ENCODE results near the gene LRFN2.

LRFN2 gene

GRCh38 chr6:40469323-40469722 lies 117.8 kb downstream of the LRFN2 start:
- no peak for DNase-seq

- no peak for DNase-seq
Measured at GRCh38 chr6:40466986-40467539, 120.1 kb downstream of the LRFN2 start.

GRCh38 chr6:40461643-40462042 lies 125.5 kb downstream of the LRFN2 start:
- no peak for DNase-seq

GRCh38 chr6:40460380-40460779 lies 126.8 kb downstream of the LRFN2 start:
- DNase-seq: no peak

GRCh38 chr6:40457261-40457660 lies 129.9 kb downstream of the LRFN2 start:
- no peak for DNase-seq

- no peak for DNase-seq
Measured at GRCh38 chr6:40456390-40457013, 130.7 kb downstream of the LRFN2 start.

GRCh38 chr6:40455686-40456389 lies 131.3 kb downstream of the LRFN2 start:
- no peak for DNase-seq

GRCh38 chr6:40450483-40450882 lies 136.7 kb downstream of the LRFN2 start:
- DNase-seq: no peak

- DNase-seq: no peak
Measured at GRCh38 chr6:40444811-40445210, 142.4 kb downstream of the LRFN2 start.

- no peak for DNase-seq
Measured at GRCh38 chr6:40444312-40444711, 142.9 kb downstream of the LRFN2 start.

GRCh38 chr6:40443842-40444241 lies 143.3 kb downstream of the LRFN2 start:
- DNase-seq: no peak

GRCh38 chr6:40442591-40442990 lies 144.6 kb downstream of the LRFN2 start:
- DNase-seq: no peak

- no peak for DNase-seq
Measured at GRCh38 chr6:40441150-40441549, 146.0 kb downstream of the LRFN2 start.

GRCh38 chr6:40440053-40440452 lies 147.1 kb downstream of the LRFN2 start:
- DNase-seq: no peak

- no peak for DNase-seq
Measured at GRCh38 chr6:40439026-40439800, 148.0 kb downstream of the LRFN2 start.

GRCh38 chr6:40438246-40438887 lies 148.8 kb downstream of the LRFN2 start:
- DNase-seq: no peak

- DNase-seq: no peak
Measured at GRCh38 chr6:40437631-40438030, 149.5 kb downstream of the LRFN2 start.

- peak; percentile 77 for DNase-seq
Measured at GRCh38 chr6:40436685-40437604, 150.2 kb downstream of the LRFN2 start.

- no peak for DNase-seq
Measured at GRCh38 chr6:40432982-40433381, 154.2 kb downstream of the LRFN2 start.

GRCh38 chr6:40431706-40432105 lies 155.5 kb downstream of the LRFN2 start:
- no peak for DNase-seq

- no peak for DNase-seq
Measured at GRCh38 chr6:40427196-40427595, 160.0 kb downstream of the LRFN2 start.

Data from NCI-H510A treated with DMSO at 0.1 percent for 48 hours (cell line).